Heart left ventricle (tissue), 13 donors: ENCODE results near the gene MYH11.

ENCODE experiments used
- POLR2A ChIP-seq, 2 donors: fragments of 450-650 bp; IDR thresholded peaks; one replicate each; pipeline ENCODE4 v1.6.1; 2017; ENCODE audit warnings: antibody characterized with exemption in 2 of 2, mild to moderate bottlenecking in 2 of 2, moderate library complexity in 2 of 2
- TF ChIP-seq, protein P1 (sequence below), 12 donors: fragments of 200-600 bp; sonication (generic) in 4 of 12; IDR thresholded peaks; one replicate each; pipeline versions ENCODE4 v1.5.0 to v1.8.0; 2018 to 2022; ENCODE audit warnings: antibody characterized with exemption in 12 of 12, mild to moderate bottlenecking in 5 of 12
- donor health status: ischemic (EF 13 %, LVEDD 7.1; RV severe dilation, severe dysfunction).
- donor health status: DM: no; HTN: yes; CAD: no.
- donor health status: DM: no; HTN: no; CAD: no.
- donor health status: ischemic (EF 25% LVEDD 6.9; RV normal size, moderate dysfunction).
- donor health status: ischemic (EF 25% LVEDD 5.7; RV mildly dilated, moderate dysfunction).
- donor health status: ischemic (EF 35%, LVEDD 5.7; RV mildly dilated, moderate dysfunction).
- donor health status: nonischemic (EF 11% LVEDD 7.7; RV severe dilation, severe dysfunction).
- donor health status: DM: yes; HTN: yes; CAD: no.
- donor health status: PGD.
- donor health status: ischemic (EF 29% LVEDD 5.4; RV normal size, mild dysfunction).
- donor health status: nonischemic (EF 23%, LVEDD 6.1; RV moderate dilation, normal function).

DNA sequence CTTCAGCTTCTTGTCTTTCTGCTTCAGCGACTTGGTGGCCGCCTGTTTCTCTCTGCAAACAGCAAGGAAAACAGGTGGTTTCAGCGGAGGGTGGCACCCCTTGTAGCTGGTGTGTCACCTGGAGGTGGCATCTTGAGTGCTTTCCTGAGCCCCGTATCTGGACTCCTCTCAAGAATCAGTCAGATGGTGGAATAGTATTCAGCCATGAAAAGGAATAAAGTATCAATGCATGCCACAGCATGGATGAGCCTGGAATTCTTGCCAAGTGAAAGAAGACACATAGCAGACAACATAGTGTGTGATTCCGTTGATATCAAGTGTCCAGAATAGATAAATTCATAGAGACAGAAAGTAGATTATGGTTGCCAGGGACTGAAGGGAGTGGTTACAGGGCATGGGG lies 141.6 kb downstream of the MYH11 start:
- TF ChIP-seq, protein P1, sequence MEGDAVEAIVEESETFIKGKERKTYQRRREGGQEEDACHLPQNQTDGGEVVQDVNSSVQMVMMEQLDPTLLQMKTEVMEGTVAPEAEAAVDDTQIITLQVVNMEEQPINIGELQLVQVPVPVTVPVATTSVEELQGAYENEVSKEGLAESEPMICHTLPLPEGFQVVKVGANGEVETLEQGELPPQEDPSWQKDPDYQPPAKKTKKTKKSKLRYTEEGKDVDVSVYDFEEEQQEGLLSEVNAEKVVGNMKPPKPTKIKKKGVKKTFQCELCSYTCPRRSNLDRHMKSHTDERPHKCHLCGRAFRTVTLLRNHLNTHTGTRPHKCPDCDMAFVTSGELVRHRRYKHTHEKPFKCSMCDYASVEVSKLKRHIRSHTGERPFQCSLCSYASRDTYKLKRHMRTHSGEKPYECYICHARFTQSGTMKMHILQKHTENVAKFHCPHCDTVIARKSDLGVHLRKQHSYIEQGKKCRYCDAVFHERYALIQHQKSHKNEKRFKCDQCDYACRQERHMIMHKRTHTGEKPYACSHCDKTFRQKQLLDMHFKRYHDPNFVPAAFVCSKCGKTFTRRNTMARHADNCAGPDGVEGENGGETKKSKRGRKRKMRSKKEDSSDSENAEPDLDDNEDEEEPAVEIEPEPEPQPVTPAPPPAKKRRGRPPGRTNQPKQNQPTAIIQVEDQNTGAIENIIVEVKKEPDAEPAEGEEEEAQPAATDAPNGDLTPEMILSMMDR (IDR thresholded peaks at IDR 0.05), result no peak
- TF ChIP-seq POLR2A (IDR thresholded peaks at IDR 0.05), result no peak
